NCI-H748 (cell line): Measurements from ENCODE around the gene ATP5PD.
"Not testable (repeated sequence)": the region's sequence is repeated elsewhere in the genome, so short reads cannot be mapped to it uniquely, and the experiment has no call there.

ENCODE experiments used
- DNase-seq: peaks from one replicate; lab custom pipeline; 2025; ENCODE audit not compliant: unreplicated experiment; lab: John Stamatoyannopoulos, UW

ATP5PD gene

GRCh38 chr17:75059369-75060345 is 12.9 kb upstream of the ATP5PD start:
- DNase-seq = peak; percentile 2

- DNase-seq = no peak
Observed at GRCh38 chr17:75051941-75052340, 5.2 kb upstream of the ATP5PD start.

- DNase-seq = no peak
Observed at GRCh38 chr17:75049706-75050105, 2.9 kb upstream of the ATP5PD start.

GRCh38 chr17:75049057-75049456 is 2.3 kb upstream of the ATP5PD start:
- DNase-seq = no peak

GRCh38 chr17:75048249-75048878 is 1.6 kb upstream of the ATP5PD start:
- no peak for DNase-seq

DNA sequence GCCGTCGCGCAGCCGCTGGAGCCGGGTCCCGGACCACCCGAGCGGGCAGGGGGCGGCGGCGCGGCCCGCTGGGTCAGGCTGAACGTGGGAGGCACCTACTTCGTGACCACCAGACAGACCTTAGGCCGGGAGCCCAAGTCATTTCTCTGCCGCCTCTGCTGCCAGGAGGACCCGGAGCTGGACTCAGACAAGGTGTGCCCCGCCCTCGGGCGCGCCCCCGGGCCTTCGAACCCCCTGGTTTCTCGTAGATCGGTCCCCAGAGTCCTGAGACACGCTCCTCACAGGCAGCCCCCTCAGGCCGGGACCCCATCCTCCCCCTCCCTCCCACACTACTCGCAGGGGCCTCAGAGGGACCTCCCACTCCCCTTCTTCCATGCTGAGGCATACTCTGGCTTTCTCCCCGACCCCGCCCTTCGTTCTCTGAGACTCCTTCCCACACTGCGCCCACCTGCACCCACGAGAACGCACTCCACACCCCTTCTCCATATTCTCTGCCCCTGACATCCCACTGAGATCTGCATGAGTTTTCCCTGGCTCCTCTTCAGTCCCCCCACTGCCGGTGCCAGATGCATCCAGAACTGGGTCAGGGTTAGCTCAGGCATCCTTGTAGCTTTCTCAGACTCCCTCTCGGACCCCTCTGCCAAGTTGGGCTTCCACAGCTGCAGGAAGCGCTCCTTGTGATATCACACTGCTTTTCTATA is 779 bp upstream of the ATP5PD start:
- peak; percentile 18 for DNase-seq

GRCh38 chr17:75045946-75046406 is 793 bp downstream of the ATP5PD start:
- DNase-seq = not testable (repeated sequence)

GRCh38 chr17:75044716-75045115 is 2.1 kb downstream of the ATP5PD start:
- DNase-seq = no peak

DNA sequence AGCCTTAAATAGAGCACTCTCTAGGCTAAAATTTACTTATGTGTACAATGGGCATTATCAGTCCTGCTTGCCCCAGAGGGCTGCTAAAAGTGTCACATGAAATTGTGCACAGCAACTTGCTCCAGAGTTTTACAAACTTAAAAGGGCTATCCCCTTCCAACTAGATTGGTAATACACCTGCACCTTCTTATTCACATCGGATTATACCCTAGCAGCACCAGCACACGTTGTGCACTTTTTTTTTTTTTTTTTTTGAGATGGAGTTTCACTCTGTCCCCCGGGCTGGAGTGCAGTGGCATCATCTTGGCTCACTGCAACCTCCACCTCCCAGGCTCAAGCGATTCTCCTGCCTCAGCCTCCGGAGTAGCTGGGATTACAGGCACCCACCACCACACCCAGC is 3.0 kb downstream of the ATP5PD start:
- not testable (repeated sequence) for DNase-seq

GRCh38 chr17:75041656-75042280 is 5.0 kb downstream of the ATP5PD start:
- no peak for DNase-seq

- DNase-seq = no peak
Observed at GRCh38 chr17:75039238-75039637, 7.5 kb downstream of the ATP5PD start.

DNA sequence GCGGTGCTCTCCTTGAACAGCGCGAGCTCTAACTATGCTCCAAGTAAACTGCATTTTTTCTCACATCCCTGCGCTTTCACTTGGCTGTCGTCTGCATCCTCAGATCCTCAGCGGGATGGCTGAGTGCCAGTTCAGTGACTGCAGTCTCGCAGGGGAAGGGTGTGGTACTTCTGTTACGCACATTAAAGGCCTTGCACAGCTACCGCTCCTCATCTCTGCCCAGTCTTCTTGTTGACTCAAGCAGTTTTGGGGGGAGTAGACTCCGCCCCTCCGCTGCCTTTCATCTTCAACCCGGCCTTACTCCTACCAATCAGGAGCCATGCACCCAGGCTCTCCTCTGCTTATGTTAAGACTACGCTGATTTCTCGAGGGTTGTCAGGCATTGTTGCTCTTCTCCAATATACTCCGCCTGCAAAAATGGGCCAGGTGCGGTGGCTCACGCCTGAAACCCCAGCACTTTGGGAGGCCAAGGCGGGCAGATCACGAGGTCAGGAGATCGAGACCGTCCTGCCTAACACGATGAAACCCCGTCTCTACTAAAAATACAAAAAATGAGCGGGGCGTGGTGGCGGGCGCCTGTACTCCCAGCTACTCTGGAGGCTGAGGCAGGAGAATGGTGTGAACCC is 10.0 kb downstream of the ATP5PD start:
- DNase-seq = peak; percentile 78

- DNase-seq = peak; percentile 91
Observed at GRCh38 chr17:75034236-75034908, 12.4 kb downstream of the ATP5PD start.

DNA sequence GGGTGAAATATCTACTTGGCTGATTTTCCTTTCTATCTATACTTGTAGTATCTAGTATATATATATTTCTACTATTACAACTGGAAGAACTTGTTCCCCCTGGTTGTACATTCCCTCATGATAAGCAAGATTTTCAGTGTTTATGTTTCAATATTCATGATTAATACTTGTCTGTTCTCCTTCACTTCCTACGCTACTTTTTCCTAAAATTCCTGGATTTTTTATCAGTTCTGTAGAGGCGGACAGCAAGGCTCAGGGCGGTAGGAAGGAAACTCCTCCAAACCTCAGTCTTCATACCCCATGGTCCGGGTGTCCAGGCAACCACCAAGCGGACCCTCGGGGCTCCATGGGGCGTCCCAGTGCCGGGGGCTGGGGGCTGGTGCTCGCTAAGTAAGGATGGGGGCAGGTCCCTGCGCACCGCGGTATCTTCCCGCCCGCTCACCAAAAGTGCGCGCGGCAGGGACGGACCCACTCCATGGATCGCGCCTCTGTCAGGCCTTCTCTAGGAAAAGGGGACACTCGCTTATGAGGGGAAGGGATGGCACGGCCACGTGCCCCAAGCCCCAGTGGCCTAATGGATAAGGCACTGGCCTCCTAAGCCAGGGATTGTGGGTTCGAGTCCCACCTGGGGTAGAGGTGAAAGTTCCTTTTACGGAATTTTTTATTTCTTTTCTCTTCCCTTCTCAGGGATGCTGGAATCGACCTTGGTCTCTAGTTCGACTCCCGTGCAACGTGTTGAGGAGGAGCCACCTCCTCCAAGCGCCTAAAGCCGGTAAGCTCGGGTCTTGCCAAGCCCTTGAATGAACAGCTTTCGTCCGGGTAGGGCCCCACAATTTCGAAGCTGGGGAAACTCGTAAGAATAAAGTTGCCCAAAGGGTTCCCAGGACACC is 13.2 kb downstream of the ATP5PD start:
- DNase-seq = peak; percentile 89

- DNase-seq = peak; percentile 29
Observed at GRCh38 chr17:75032720-75033280, 14.0 kb downstream of the ATP5PD start.

DNA sequence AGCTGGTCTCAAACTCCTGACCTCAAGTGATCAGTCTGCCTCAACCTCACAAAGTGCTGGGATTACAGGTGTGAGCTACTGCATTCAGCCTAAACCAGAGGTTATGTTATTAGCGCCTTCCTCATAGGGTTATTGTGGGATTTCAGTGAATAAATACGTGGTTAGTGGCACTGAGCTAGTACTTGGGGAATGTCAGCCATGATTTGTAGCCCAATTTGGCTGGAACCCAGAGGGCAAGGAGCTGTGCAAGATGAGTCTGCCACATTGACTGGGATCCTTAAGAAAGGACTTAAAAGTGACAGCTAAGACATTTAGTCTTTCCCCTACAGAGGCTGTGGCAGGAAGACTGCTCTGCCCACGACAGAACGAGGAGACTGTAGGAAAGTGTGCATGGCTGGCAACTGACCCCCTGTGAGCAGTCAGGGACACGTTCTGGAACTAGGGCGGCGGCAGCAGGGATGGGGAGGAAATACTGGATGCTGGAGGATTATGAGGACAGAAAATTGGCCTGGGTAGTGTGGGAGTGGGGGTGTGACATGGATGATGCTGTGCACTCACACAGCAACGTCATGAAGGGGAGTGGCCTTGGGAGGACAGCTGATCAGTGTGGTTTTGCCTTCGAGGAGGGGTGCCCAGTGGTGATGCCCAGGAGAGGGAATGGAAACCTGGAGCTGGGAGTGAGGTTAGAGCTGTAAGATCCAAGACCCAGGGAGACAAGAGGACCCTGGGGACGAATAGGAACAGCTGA is 14.6 kb downstream of the ATP5PD start:
- peak; percentile 87 for DNase-seq

- DNase-seq = no peak
Observed at GRCh38 chr17:75030161-75030560, 16.6 kb downstream of the ATP5PD start.

- DNase-seq = not testable (repeated sequence)
Observed at GRCh38 chr17:75026650-75027049, 20.1 kb downstream of the ATP5PD start.
